Stimulated activated CD8-positive, alpha-beta memory T cell treated with anti-CD3 and anti-CD28 coated beads, Interleukin-12 subunit alpha, Interleukin-12 subunit beta, amount 100 ng/mL, for 1 hour (primary cell): Measurements from ENCODE around the gene UBE2E2.

Experiments used
- DNase-seq: peaks from one replicate; pipeline ENCODE4 v3.0.0-alpha.2; 2020; ENCODE audit warnings: low read depth

The UBE2E2 gene

DNA sequence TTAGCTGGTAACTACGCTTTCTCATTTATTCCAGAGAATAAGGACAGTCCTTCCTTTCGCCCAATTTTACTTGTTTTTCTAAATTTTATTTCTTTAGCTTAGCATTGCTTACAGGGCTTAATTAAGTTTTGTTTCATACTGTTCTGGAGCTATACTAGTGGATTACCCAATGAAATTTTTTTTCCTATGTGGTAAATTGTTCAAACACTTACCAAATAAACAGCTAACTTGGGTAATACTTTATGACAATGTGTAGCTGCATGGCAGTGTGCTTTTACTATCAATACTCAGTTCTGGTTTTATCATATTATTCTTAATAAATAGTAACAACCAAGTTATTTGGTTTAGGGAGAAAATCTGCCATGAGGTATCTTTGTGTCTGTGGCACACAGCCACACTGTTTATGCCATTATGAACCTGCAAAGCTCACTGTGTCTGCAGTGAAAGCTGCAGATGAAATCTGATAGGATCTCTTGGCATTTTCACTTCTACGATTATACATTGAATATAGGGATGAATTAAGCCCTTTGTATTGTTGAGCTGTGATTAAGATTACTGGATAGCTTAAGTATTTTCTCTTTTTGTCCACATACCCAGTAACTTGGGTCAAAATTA lies 37.2 kb downstream of the UBE2E2 start:
- DNase-seq: no peak

DNA sequence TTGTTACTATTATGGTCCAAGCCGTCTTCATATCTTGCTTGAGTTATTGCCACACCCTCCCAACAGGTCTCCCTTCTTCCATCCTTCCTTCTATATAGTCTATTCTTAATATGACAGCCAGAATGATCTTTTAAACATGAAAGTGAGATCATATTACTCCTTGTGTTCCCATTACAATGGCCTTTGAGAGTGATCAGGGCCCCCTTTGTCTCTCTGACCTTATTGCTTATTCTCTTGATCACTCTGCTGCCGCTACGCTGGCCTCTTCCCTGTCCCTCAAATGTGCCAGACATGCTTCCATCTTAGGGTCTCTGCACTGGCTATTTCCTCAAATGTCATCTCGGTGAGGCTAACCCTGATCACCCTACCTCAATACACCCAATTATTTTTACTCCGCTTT lies 38.1 kb downstream of the UBE2E2 start:
- DNase-seq: no peak

DNA sequence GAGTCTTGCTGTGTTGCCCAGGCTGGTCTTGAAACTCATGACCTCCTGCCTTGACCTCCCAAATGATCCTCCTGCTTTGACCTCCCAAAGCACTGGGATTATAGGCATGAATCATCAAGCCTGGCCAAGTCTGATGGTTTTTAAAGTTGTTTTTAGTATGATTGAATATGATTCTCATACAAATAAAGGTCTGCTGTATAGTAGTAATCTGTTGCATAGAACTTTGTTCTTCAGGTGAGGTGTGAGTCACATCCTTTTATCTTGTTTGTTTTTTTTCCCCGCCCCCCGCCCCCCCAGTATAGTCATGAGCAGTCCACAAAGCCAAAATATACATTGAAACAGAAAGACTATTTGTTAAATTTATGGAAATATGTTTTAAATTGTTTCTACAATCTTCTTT lies 39.0 kb downstream of the UBE2E2 start:
- DNase-seq: no peak

DNA sequence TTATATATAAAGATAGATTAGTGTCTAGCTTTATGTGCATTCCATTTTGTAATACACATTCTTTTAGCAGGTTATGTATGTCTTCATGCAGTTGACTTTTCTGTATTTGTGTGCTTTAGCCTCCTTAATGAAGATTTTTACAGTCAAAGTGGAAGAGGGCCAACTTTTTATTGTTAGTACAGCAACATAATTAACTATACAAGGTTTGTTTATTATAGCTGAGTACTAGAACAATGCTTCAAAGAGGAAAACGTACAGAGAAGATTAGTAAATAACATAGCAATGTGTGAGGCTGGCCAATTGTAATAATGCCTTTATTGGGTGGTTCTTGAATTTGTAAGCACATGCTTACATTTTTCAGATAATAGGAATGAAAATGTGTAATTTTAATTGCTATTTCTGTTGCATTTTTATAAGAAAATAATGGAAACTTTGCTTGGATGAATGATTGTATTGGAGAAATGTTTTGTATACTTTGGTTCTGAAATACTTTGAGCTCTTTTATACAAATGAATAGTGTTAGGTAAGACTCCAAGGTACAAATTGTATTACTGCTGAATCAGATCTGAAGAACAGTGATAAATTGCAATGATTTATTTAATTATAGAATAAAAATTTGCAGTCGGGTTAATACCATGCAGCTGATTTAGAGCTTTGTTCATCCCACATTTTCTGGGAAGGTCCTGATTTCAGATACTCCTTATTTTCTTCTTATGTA lies 41.4 kb downstream of the UBE2E2 start:
- no peak for DNase-seq

DNA sequence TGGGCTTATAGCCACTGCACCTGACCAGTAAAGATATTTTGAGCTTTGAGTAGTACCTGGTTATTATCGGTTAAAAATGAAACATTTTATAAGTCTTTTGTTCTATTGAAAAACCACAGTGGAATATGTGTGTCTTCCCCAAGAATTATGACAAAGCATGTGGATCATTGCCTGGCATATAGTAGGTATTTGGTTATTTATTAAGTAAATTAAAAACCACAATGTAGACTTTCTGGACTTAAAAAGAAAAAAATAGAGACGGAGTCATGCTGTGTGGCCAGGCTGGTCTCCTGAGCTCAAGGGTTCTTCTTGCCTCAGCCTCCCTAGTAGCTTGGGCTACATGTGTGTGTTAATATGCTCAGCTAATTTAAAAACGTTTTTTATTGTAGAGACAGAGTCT lies 43.5 kb downstream of the UBE2E2 start:
- DNase-seq: no peak

DNA sequence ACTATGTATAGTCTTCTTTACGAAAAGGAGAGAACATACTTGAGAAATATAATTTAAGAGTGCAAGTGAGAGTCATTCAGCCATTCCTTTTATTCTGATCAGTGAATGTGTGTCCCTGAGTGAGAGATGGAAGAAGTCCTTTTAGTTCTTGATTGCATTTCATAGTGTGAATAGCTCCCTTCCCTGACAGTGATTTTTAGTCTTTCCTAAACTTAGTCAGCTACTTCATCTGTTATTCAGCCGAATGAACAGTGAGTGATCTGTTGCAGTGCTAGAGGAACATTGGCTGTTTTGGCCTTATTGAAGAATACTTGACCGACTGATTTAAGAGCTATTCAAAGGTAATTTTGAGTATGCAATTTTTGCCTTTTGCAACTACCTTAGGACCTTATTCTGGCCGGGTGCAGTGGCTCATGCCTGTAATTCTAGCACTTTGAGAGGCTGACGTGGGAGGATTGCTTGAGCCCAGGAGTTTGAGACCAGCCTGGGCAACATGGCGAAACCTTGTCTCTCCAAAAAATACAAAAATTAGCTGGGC lies 45.5 kb downstream of the UBE2E2 start:
- DNase-seq: no peak

DNA sequence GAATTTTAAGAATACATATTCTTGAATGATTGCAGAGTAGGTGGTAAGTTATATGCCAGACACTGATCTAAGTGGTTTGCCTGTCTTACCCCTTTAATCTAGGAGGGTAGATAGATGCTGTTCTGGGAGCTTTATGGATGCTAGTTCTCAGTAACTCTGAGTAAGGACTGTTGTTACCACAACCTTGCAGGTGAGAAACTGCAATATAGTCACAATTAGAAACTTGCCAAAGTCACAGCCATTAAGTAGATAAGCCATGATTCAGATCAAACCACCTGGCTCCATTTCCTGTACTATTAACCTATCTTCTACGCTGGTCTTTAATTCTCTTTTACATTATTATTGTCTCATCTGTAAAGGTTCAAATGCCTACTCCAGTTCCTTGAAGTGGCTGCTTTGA lies 46.8 kb downstream of the UBE2E2 start:
- DNase-seq: no peak

DNA sequence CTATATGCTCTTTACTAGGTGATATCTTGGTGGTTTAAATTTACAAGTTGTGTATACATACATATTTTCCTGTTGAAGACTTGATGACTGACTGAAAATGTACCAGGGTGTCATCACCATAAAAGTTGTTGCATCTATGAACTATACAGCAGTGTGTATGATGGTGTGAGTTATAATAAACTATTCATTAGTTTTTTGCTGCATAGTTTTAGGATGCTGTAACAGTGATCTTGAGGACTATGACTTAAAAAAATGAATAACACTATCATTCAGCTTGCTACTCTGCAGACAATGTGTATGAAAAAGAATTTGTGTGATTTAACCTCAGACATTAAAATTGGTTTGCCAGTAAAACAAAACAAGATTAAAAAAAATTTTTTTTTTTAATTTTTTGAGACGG lies 49.0 kb downstream of the UBE2E2 start:
- DNase-seq: no peak

DNA sequence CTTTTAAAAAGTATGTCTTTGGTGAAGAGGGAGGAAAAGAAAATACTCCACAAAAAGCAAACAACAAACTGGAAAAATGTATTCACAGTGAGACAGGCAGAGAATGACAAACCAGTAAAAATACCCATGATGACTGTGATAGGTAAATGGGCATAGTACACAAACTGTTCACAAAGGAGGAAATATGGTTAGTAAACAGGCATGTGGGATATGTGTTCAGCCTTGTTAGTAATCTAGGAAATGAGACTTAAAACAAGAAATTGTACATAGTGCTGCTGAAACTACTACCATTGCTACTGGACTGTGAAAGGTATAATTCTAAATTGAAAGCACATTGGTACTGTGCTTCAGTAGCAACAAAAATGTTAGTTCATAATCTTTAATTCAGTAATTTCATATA lies 50.1 kb downstream of the UBE2E2 start:
- no peak for DNase-seq

DNA sequence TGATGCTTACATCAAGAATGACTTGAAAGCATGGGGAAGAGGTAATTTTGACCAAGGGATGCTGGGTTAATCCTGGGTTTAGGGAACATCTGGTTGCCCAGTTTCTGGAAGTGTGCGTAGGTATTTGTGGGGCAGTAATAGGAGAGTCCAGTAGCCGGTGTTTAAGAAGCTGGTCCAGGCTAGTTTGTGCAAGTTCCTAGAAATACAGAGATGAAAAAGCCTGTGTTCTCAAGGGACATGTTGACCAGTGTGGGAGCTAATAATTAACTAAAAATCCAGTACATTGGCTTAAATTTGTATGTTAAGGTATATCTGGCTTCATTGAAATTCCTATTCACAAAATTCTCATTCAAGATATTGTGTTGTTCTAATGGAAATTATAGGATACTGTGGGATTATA lies 51.2 kb downstream of the UBE2E2 start:
- no peak for DNase-seq

DNA sequence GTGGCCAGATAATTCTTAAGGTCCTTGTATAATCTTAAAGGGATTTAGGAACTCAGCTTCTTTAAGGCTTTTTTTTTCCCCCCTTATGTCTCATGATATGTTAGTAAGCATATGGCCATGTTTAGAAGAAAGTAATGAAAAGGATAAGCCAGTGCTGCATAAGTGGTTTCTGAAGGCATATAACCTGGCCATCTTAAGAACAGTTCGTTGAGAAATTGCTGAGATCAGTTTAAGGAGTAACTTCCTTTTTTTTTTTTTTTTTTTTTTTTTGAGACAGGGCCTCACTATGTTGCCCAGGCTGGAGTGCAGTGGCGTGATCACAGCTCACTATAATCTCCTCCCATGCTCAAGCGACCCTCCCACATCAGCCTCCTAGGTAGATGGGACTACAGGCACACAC lies 51.7 kb downstream of the UBE2E2 start:
- DNase-seq: no peak

DNA sequence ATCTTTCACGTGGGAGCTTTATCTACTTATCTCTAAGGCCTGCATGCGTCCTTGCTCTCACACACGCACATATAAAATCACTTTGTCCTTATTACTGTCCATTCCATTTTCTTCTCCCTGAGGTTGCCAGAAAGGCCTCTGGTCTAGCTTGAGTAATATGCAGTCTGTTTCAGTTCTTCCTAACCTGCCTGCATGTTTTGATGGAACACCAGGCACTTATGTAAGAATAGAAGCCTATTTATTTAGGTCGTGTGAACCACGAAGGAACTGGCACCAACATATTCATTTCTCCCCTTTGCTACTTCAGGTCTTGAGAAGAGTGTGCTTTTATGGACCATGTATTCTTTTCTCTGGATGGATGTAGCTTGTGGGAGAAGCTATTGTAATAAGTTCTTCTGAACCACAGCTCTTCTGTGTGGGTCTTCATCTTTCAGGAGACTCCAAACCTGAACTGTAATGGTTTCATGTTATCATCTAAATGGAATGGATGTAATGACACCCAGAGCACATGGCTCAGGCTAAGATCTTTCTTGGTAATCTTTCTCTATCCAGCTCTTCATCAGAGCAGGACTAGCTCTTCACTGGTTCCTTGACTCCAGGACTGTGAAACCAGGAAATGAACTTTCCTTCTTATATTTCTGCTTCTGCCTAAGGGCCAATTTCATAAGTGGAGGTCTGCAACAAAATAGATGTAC lies 53.8 kb downstream of the UBE2E2 start:
- DNase-seq: no peak

DNA sequence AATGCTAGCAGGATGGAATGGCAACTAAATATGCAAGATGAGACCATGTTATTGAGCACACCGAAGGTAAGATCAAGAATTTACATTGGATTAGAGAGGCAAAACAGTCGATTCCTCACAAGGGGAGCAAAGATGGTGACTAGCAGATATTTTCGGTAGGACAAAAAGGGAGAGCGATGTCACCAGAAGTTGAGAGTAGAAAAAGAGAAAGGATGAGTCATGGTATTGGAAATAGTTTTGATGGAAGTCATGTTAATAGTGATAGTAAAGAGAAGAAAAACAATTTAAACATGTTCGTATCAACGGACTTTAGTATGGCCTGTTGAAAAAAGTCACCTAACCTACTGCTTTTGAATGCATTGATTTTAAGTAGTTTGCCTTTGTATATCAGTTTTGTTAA lies 55.0 kb downstream of the UBE2E2 start:
- DNase-seq: no peak

DNA sequence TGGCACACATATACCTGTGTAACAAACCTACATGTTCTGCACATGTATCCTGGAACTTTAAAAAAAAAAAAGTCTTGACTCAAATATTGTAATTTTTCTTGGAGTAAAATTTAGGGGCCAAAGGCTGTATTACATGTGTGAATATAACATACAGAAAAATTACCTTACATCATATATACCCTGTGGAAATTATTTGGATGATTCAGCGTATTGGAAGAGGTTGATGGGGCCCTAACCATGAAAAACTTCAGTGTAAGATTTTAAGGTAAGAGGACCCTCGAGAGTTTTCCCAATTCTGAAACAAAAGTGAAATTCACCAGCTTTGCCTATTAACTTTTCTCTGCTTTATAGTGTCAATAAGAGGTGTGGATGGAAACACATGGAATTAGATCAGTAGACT lies 56.4 kb downstream of the UBE2E2 start:
- no peak for DNase-seq

DNA sequence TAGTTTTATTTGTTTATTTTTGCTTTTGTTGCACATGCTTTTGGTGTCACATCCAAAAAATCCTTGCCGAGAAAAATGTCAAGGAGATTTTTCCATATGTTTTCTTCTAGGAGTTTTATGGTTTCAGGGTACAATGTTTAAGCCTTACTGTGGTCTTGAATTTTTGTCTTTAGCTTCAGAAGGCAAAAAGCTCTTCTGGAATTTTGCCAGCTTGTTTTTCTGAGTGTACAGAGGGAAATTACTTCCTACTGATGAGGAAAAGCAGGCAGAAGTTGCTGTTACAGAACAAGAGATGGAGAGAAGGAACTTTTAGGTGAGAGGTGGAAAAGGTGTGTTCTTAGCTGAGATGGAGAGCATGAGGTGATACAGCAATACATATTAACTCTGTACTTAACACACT lies 59.6 kb downstream of the UBE2E2 start:
- no peak for DNase-seq

DNA sequence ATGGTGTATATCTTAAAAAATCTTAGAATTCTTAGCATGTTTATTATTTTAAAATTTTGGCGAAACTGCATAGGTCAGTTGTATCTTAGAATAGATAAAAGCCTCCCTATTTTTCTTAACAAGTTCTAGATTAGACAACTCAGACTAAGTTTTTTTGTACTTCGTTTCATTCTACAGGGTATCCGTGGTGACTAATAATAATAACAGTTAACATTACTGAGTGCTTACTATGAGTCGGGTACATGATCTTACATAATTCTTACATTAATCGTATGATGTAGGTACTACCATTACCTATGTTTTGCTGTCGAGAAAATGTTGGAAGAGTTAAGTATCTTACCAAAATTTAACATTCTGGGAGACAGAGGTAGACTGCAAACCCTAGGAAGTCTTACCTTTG lies 60.7 kb downstream of the UBE2E2 start:
- DNase-seq: no peak

DNA sequence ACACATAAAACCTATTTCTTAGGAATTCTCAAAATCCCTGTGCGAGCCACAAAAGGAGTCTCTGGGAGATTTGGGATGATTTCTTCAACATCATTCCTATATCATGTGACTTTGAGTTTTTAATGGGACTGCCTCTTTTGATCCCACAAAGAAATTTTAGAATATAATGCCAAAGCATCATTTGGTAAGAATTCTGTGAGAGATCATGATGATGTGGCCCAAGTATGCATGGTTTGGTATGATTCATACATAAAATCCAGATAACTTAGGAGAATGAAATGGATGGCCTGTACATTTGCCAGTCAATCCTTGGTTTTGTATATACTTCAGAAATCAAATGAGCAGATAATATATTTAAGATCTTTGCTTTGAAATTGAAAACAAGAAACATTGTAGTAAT lies 61.3 kb downstream of the UBE2E2 start:
- DNase-seq: no peak

DNA sequence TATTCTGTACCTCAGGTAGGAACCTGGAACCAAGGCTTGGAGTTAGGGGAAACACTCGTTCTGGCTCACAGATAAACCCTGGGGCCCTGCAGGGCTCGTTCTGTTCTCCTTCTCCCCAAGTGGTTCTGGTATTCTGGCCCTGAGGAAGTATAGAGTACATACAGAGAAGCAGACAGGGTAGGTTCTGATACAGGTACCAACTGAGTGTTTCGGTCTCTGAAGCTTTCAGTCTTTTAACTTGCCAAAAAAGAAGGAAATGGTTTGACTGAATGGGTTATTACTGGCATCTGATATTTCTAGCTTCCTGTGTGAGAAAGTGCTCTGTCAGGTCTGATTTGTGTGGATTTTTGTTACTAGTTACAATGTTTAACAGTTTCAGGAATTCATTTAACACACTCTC lies 67.3 kb downstream of the UBE2E2 start:
- DNase-seq: no peak

DNA sequence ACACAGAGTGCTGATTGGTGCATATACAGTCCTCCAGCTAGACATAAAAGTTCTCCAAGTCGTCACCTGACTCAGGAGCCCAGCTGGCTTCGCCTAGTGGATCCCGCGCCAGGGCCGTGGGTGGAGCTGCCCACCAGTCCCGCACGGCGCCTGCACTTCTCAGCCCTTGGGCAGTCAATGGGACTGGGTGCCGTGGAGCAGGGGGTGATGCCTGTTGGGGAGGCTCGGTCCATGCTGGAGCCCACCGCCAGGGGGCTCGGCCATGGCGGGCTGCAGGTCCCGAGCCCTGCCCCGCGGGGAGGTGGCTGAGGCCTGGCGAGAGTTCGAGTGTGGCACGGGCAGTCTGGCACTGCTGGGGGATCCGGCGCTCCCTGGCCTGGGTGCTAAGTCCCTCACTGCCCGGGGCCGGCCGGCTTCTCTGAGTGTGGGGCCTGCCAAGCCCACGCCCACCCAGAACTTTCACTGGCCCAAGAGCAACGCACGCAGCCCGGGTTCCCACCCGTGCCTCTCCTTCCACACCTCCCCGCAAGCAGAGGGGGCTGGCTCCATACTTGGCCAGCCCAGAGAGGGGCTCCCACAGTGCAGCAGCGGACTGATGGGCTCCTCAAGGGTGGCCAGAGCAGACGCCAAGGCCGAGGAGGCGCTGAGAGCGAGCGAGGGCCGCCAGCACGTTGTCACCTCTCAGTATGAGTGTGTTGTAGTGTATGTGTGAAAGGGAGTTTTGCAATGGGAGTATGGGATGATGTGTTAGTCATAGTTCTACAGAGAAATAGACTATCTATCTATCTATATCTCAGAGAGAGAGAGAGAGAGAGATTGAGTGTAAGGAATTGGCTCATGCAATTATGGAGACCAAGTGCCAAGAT lies 69.0 kb downstream of the UBE2E2 start:
- no peak for DNase-seq

DNA sequence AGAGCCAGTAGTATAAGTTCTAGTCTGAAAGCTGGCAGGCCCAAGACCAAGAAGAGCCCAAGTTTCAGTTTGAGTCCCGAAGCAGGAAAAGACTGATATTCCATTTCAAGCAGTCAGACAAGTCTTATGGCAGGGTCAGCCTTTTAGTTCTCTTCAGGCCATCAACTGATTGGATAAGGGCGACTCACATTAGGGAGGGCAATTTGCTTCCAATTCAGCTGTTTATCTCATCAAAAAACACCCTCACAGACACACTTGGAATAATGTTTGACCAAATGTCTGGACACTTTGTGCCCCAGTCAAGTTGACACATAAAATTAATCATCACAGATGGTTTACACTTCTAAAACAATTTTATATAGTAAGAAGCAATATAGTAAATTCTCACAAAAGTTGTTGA lies 69.7 kb downstream of the UBE2E2 start:
- no peak for DNase-seq

DNA sequence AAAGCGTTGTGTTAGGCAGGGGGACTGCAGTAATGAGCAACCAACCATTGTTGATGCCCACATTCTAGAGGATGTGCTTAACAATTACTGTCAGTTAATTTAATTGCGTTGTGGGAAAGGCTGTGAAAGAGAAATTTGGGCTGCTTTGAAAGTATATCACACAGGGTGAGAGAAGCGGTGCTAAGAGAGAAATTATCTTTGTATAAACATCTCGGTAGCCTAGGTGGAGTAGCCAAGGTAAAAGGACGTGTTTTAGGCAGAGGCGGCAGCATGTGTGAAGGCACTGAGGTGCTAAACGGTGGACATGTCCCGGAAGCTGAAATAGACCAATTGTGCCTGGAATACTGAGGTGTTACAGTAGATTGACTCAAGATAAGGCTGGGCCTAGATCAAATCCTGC lies 71.9 kb downstream of the UBE2E2 start:
- no peak for DNase-seq

DNA sequence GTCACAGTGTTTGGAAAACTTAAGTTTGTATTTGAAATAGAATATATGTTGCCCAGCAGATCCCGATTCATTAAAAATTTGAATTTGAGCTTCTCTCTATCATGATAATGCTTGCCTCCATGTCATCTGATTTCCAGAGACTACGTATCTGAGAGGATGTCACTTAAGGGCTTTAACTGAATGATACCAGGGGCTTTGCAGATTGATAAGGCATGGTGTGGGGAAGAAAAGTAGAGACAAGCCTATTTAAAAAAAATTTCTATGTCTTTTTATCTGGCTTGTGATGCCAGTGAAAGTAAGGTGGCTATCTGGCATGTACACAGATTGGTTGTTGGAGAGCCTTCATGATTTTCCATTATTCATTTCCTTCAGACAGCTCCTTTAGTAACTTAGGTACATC lies 72.7 kb downstream of the UBE2E2 start:
- DNase-seq: no peak
